ENCODE data around the gene EXO1.

DNA sequence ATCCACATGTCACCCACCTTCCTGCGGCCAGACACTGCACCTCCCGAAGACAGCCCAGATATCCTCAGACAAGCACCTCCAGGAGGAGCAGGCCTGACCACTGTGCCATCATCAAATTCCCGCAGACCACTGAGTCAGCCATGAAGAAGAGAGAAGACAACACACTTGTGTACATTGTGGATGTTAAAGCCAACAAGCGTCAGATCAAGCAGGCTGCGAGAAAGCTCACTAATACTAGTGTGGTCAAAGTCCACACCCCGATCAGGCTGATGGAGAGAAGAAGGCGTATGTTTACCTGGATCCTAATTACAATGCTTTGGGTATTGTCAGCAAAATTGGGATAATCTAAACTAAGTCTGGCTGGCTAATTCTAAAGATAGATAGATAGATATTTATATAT, 68.2 kb downstream of the EXO1 start:
- TF ChIP-seq, protein P1, sequence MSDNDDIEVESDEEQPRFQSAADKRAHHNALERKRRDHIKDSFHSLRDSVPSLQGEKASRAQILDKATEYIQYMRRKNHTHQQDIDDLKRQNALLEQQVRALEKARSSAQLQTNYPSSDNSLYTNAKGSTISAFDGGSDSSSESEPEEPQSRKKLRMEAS (CRISPR knock-in tag; IDR thresholded peaks at IDR 0.05), result no peak
- TF ChIP-seq, protein P2, sequence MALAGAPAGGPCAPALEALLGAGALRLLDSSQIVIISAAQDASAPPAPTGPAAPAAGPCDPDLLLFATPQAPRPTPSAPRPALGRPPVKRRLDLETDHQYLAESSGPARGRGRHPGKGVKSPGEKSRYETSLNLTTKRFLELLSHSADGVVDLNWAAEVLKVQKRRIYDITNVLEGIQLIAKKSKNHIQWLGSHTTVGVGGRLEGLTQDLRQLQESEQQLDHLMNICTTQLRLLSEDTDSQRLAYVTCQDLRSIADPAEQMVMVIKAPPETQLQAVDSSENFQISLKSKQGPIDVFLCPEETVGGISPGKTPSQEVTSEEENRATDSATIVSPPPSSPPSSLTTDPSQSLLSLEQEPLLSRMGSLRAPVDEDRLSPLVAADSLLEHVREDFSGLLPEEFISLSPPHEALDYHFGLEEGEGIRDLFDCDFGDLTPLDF (CRISPR knock-in tag; IDR thresholded peaks at IDR 0.05), result no peak
- TF ChIP-seq ZFX (CRISPR knock-in tag; IDR thresholded peaks at IDR 0.05) (no peak), EP300 (IDR thresholded peaks at IDR 0.05; ENCODE audit: low read length) (no peak), CTCF (IDR thresholded peaks at IDR 0.05 in 2 of 3, conservative IDR thresholded peaks at IDR 0.05 in 1 of 3; ENCODE audit: insufficient read depth in 2 of 3, low read depth in 1 of 3, low read length in 3 of 3) (no peak), ZNF699 (CRISPR knock-in tag; IDR thresholded peaks at IDR 0.05; ENCODE audit: insufficient replicate concordance) (no peak), POLR2A (conservative IDR thresholded peaks at IDR 0.05) (no peak), RHOXF2B (CRISPR knock-in tag; conservative IDR thresholded peaks at IDR 0.05) (no peak), ATF7 (IDR thresholded peaks at IDR 0.05) (no peak), ZNF274 (IDR thresholded peaks at IDR 0.05; ENCODE audit: borderline replicate concordance, low read depth, low read length) (no peak)
- TF ChIP-seq, protein P3, sequence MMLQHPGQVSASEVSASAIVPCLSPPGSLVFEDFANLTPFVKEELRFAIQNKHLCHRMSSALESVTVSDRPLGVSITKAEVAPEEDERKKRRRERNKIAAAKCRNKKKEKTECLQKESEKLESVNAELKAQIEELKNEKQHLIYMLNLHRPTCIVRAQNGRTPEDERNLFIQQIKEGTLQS (IDR thresholded peaks at IDR 0.05), result no peak
- TF ChIP-seq, protein P3 (CRISPR knock-in tag; conservative IDR thresholded peaks at IDR 0.05), result no peak
